C4-2B (cell line): ENCODE results near the gene PDE9A.

ENCODE experiments used
- H3K27ac ChIP-seq: fragments of 450-650 bp; 2 replicates; pipeline ENCODE4 v1.5.1; 2017
- CTCF ChIP-seq: fragments of 450-650 bp; conservative IDR thresholded peaks from 2 replicates; pipeline ENCODE4 v1.5.1; 2017; ENCODE audit warnings: mild to moderate bottlenecking
- ZFX ChIP-seq: fragments of 450-650 bp; IDR thresholded peaks from 2 replicates; pipeline ENCODE4 v1.6.1; 2017

The PDE9A gene

GRCh38 chr21:42653231-42654061, at the start of gene PDE9A:
PDE9A (plus strand) TSS chr21:42653621; CDS start chr21:42653815, 194 bp downstream.
- H3K27ac ChIP-seq: peak within 1 kb of the TSS; percentile 79
- no peak for TF ChIP-seq ZFX

- TF ChIP-seq CTCF (no peak), ZFX (no peak)
- H3K27ac ChIP-seq: no peak overlapping the region
Observed at GRCh38 chr21:42607102-42607501, 46.3 kb upstream of the PDE9A start.

GRCh38 chr21:42607525-42608102, 45.8 kb upstream of the PDE9A start:
- TF ChIP-seq ZFX: no peak
- TF ChIP-seq CTCF: no peak
- no peak overlapping the region for H3K27ac ChIP-seq

- TF ChIP-seq ZFX (no peak), CTCF (no peak)
- H3K27ac ChIP-seq: no peak overlapping the region
Observed at GRCh38 chr21:42608446-42608845, 45.0 kb upstream of the PDE9A start.

GRCh38 chr21:42609811-42610210, 43.6 kb upstream of the PDE9A start:
- TF ChIP-seq CTCF (no peak), ZFX (no peak)

GRCh38 chr21:42611852-42612251, 41.6 kb upstream of the PDE9A start:
- TF ChIP-seq ZFX (no peak), CTCF (no peak)
- H3K27ac ChIP-seq: no peak overlapping the region

More at GRCh38 chr21:42609811-42610210, 43.6 kb upstream of the PDE9A start:
- H3K27ac ChIP-seq: no peak overlapping the region

GRCh38 chr21:42612390-42612789, 41.0 kb upstream of the PDE9A start:
- no peak for TF ChIP-seq ZFX
- H3K27ac ChIP-seq: no peak overlapping the region

- TF ChIP-seq ZFX: no peak
- TF ChIP-seq CTCF: no peak
- no peak overlapping the region for H3K27ac ChIP-seq
Observed at GRCh38 chr21:42613756-42614155, 39.7 kb upstream of the PDE9A start.
